ENCODE measurements around the gene MUC21. TPM values are rescaled to one million over a fixed set of nuclear protein-coding genes. Genes with fewer than 3 reads are reported as not detected.

MUC21 gene
- total RNA-seq, 3 donors from 2014 or later, result 0.12 TPM; not detected in 2

DNA sequence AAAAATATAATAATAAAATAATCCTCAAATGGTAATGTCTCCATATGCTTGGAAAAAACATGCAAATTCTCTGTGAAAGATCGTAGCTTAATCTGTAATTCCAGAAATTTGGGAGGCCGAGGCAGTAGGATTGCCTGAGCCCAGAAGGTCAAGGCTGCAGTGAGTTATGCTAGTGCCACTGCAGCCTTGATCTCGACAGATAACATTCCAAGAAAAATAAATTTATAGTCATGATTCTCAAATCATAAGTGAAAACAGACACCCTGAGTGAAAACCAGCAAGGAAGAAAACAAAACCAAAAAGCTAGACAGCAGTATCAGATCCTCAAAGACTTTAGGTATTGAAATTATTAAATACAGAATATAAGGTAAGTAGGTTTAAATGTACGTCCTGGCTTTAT lies 3.8 kb upstream of the MUC21 start:
- intact Hi-C loops (cut with DNase I, micrococcal nuclease), result no loop called here
- Histone ChIP-seq H3K9me3 (no peaks in the 10 kb centered on the region), H3K4me3 (no peak overlapping the region), H3K4me1 (ENCODE audit: low read depth) (no peaks in the 10 kb centered on the region), H3K36me3 (ENCODE audit: low read depth) (no peaks in the 10 kb centered on the region)
- ATAC-seq, result no peak
- no peak for DNase-seq
- TF ChIP-seq, protein P1, sequence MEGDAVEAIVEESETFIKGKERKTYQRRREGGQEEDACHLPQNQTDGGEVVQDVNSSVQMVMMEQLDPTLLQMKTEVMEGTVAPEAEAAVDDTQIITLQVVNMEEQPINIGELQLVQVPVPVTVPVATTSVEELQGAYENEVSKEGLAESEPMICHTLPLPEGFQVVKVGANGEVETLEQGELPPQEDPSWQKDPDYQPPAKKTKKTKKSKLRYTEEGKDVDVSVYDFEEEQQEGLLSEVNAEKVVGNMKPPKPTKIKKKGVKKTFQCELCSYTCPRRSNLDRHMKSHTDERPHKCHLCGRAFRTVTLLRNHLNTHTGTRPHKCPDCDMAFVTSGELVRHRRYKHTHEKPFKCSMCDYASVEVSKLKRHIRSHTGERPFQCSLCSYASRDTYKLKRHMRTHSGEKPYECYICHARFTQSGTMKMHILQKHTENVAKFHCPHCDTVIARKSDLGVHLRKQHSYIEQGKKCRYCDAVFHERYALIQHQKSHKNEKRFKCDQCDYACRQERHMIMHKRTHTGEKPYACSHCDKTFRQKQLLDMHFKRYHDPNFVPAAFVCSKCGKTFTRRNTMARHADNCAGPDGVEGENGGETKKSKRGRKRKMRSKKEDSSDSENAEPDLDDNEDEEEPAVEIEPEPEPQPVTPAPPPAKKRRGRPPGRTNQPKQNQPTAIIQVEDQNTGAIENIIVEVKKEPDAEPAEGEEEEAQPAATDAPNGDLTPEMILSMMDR (IDR thresholded peaks at IDR 0.05), result no peak

DNA sequence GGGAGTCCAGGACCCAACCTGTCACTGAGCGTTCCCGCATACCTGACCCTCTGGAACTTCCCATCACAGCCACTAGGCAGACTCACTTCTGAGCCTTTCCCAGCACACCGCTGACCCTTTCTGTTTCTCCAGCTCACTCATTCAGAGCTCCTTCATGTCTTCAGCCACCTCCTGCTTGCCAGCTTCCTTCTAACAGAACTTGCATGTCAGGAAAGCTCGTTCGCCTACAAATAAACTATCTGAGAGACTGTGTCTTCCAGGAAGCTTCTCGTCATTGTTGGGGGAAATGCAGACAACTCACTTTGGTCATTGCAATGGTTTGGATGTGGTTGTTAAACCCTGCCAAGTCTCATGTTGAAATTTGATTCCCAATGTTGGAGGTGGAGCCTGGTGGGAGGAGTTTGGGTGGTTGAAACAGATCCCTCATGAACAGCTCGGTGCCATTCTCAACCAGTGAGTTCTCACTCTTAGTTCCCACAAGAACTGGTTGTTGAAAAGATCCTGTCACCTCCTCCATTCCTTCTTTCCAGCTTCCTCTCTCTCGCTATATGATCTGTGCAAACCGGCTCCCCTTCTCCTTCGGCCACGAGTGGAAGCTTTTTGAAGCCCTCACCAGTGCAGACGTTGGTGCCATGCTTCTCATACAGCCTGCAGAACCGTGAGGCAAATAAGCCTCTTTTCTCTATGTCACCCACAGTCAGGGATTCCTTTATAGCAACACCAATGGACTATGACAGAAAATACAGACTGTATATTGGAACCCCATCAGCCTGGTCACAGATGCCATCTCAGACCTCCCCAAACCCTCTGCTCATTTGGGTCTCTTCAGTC lies 1.4 kb upstream of the MUC21 start:
- Histone ChIP-seq H3K9me3 (no peaks in the 10 kb centered on the region), H3K4me3 (no peak overlapping the region), H3K4me1 (ENCODE audit: low read depth) (no peaks in the 10 kb centered on the region), H3K36me3 (ENCODE audit: low read depth) (no peaks in the 10 kb centered on the region)
- intact Hi-C loops (cut with DNase I, micrococcal nuclease), result no loop called here
- DNase-seq (peak in 1 of 3 donors; percentile 6), ATAC-seq (peak; percentile 36)
- TF ChIP-seq, protein P1 (IDR thresholded peaks at IDR 0.05), result no peak

- intact Hi-C loops (cut with DNase I, micrococcal nuclease), result no loop called here
- Histone ChIP-seq H3K4me1 (ENCODE audit: low read depth) (no peaks in the 10 kb centered on the region), H3K4me3 (no peak overlapping the region), H3K9me3 (no peaks in the 10 kb centered on the region), H3K36me3 (ENCODE audit: low read depth) (no peaks in the 10 kb centered on the region)
- ATAC-seq (no peak), DNase-seq (no peak)
- TF ChIP-seq, protein P1 (IDR thresholded peaks at IDR 0.05), result no peak
Observed at GRCh38 chr6:30985490-30985889, 2.0 kb downstream of the MUC21 start.

- no peaks in the 10 kb centered on the region for H3K9me3 ChIP-seq
- H3K4me1 ChIP-seq (ENCODE audit: low read depth), result no peaks in the 10 kb centered on the region
- H3K4me3 ChIP-seq, result no peak overlapping the region
- no peaks in the 10 kb centered on the region for H3K36me3 ChIP-seq (ENCODE audit: low read depth)
- DNase-seq, result no peak
- TF ChIP-seq, protein P1 (IDR thresholded peaks at IDR 0.05), result no peak
- no peak for ATAC-seq
- intact Hi-C loops (cut with DNase I, micrococcal nuclease), result no loop called here
Observed at GRCh38 chr6:30987304-30987703, 3.8 kb downstream of the MUC21 start.

GRCh38 chr6:30988209-30988825 lies 4.8 kb downstream of the MUC21 start:
- intact Hi-C loops (cut with DNase I, micrococcal nuclease), result no loop called here
- no peaks in the 10 kb centered on the region for H3K9me3 ChIP-seq
- TF ChIP-seq, protein P1 (IDR thresholded peaks at IDR 0.05), result no peak
- H3K4me1 ChIP-seq (ENCODE audit: low read depth), result no peaks in the 10 kb centered on the region
- DNase-seq (no peak), ATAC-seq (no peak)
- no peak overlapping the region for H3K4me3 ChIP-seq
- no peaks in the 10 kb centered on the region for H3K36me3 ChIP-seq (ENCODE audit: low read depth)

All from mucosa of descending colon (tissue), 3 donors.